Measurements from ENCODE around the gene SMARCD2. TPM values are rescaled to one million over a fixed set of nuclear protein-coding genes. Genes with fewer than 3 reads are reported as not detected.
A peak's percentile ranks its signal among the peaks of the same experiment; 100 is the strongest.

The SMARCD2 gene
- total and polyA plus RNA-seq, 7 donors = 44.4 to 122 (median 95.9) TPM

DNA sequence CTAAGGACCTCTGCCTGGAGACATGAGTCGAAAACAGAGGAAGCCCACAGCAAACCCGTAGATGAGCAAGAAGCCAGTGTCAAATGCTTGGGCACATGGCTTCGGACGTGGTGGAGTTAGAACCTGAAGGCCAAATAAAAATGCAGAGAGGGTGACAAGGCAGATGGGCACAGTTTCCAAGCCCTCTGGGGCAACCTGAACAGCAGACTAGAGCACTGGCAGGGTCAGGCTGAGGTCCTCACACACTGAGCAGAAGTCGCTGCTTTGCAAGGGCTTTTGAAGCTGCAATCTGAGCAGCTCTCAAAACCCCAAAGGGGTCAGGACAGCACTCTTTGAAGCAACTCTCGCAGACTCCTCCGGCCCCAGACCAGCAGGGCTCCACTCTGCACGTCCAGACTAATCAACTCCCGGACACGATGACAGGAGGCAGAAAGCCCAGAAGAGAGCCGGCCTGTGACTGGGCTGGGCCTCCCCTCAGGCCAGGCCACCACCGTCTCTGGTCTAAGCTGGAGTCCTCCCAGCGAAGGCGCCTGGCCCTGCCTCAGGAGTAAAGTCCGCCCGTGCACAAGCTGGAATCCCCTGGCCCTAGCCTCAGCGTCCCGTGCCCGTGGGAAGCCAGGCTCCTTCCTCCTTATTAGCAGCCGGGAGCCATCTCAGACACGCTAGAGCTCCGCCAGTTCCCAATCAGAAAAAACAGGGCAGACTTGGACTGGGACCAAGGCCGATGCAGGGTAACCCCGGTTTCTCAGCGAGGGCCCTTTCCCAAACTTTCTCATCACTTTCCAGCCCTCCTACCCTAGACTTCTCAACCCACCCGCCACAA is 924 bp downstream of the SMARCD2 start:
- peak overlapping the region; percentile 93 to 99 (median 96) for H3K27ac ChIP-seq
- DNase-seq = peak; percentile 89
- TF ChIP-seq, protein P1, sequence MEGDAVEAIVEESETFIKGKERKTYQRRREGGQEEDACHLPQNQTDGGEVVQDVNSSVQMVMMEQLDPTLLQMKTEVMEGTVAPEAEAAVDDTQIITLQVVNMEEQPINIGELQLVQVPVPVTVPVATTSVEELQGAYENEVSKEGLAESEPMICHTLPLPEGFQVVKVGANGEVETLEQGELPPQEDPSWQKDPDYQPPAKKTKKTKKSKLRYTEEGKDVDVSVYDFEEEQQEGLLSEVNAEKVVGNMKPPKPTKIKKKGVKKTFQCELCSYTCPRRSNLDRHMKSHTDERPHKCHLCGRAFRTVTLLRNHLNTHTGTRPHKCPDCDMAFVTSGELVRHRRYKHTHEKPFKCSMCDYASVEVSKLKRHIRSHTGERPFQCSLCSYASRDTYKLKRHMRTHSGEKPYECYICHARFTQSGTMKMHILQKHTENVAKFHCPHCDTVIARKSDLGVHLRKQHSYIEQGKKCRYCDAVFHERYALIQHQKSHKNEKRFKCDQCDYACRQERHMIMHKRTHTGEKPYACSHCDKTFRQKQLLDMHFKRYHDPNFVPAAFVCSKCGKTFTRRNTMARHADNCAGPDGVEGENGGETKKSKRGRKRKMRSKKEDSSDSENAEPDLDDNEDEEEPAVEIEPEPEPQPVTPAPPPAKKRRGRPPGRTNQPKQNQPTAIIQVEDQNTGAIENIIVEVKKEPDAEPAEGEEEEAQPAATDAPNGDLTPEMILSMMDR (IDR thresholded peaks at IDR 0.05) = no peak
- TF ChIP-seq POLR2A (IDR thresholded peaks at IDR 0.05) = no peak
- TF ChIP-seq POLR2AphosphoS5 (IDR thresholded peaks at IDR 0.05) = no peak
- no peak for TF ChIP-seq EP300 (IDR thresholded peaks at IDR 0.05)
- no peaks in the 10 kb centered on the region for H3K9me3 ChIP-seq
- peak overlapping the region; percentile 71 to 95 (median 91) for H3K4me3 ChIP-seq
- WGBS, 2 donors = 2 to 4% methylated on average over 26 of the region's 26 CpGs
- peaks cover 0 to 9% (median 5%) of the 10 kb centered on the region in 4 donors for H3K36me3 ChIP-seq
- intact Hi-C loops (cut with DNase I) = loop anchor here (1.0 to 2.0 kb wide), 2 partner anchors 14 to 67 kb away; partner anchors contain the start of genes DDX42, FTSJ3 and PSMC5
- no peaks in the 10 kb centered on the region for H3K27me3 ChIP-seq
- peaks cover 3 to 71% (median 62%) of the 10 kb centered on the region in 4 donors for H3K4me1 ChIP-seq

DNA sequence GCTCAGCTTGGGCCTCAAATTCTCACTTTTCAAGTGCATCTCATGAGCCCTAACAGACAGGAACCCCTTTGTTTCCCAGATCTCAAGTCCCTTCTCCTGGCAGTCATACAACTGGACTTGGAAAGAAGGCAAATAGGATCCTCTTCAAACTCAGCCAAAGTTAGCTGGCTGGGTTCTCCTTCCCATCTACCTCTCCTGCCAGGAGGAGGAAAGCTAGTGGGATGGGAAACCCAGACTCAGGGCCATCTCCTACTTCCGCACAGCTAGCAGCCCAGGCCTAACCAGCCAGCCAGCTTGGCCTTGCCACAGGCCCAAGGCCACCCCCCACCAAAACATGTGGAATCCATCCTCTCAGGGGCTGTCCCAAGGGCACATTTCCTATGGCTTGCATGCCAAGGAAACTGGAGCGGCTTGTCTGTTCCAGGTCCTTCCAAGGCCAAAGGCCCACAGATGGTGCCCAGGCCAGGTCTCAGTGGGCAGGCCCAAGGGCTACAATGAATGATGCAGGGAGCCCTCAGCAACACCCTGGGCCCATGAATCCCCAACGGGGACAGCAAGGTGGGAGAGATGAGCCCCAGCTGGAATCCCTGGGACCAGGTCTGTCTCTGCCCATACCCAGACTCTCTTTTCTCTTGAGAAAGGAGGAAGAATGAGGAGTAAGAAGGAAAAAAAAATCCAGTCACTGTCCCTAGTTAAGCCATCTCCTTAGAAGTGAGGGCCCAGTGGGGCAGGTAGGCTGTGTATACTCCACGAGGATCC is 1.7 kb downstream of the SMARCD2 start:
- WGBS, 2 donors = 62 to 66% methylated on average over 4 of the region's 4 CpGs

DNA sequence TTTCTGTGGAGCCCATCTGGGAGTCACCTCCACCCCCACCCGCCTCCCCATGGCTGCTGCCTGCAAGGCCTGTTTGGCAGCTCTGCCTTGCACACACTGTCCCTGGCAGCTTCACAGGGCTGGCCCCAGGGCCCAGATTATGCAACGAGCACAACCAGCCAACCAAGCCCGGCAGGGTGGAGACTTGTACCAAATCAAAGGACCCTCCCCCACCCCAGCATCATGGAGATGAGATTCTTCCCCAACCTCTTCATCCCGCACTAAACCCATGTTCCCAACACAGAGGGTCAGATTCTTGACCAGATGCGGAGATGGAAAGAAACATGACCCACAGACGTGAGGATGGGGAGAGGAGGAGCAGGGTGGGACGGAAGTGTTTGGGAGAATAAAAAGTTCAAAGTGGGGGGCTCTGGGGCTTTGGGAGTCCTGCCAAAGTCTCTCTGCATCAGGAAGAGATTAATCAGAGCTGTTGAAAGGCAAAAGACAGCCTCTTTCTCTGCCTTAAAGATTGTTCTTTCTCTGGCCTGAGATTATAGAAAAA is 3.8 kb downstream of the SMARCD2 start:
- DNase-seq = peak; percentile 99
- 50 to 52% methylated on average over 7 of the region's 7 CpGs for WGBS, 2 donors
- H3K4me3 ChIP-seq = peak overlapping the region; percentile 11 to 91 (median 59)
- H3K9me3 ChIP-seq = no peaks in the 10 kb centered on the region
- intact Hi-C loops (cut with DNase I) = no loop called here
- peak in 3 of 4 donors; percentile 35 to 91 (median 68) for TF ChIP-seq EP300 (IDR thresholded peaks at IDR 0.05)
- TF ChIP-seq, protein P1 (IDR thresholded peaks at IDR 0.05) = no peak
- TF ChIP-seq POLR2A (IDR thresholded peaks at IDR 0.05) = peak in 1 of 2 donors; percentile 13
- peak; percentile 80 to 88 (median 86) for TF ChIP-seq POLR2AphosphoS5 (IDR thresholded peaks at IDR 0.05)
- H3K4me1 ChIP-seq = peaks cover 3 to 73% (median 63%) of the 10 kb centered on the region in 4 donors
- H3K27ac ChIP-seq = peak overlapping the region; percentile 93 to 99 (median 96)
- peaks cover 8 to 37% (median 31%) of the 10 kb centered on the region in 4 donors for H3K36me3 ChIP-seq
- H3K27me3 ChIP-seq = no peaks in the 10 kb centered on the region

More for the DNA sequence above, 1.7 kb downstream of the SMARCD2 start:
- DNase-seq = no peak
- Histone ChIP-seq H3K4me3 (peak overlapping the region; percentile 71 to 95 (median 91)), H3K9me3 (no peaks in the 10 kb centered on the region), H3K27me3 (no peaks in the 10 kb centered on the region), H3K36me3 (peaks cover 0 to 17% (median 12%) of the 10 kb centered on the region in 4 donors), H3K4me1 (peaks cover 3 to 71% (median 64%) of the 10 kb centered on the region in 4 donors), H3K27ac (peak overlapping the region; percentile 93 to 99 (median 96))
- TF ChIP-seq POLR2AphosphoS5 (IDR thresholded peaks at IDR 0.05) (no peak), EP300 (IDR thresholded peaks at IDR 0.05) (no peak), POLR2A (IDR thresholded peaks at IDR 0.05) (no peak)
- TF ChIP-seq, protein P1 (IDR thresholded peaks at IDR 0.05) = no peak
- intact Hi-C loops (cut with DNase I) = no loop called here

DNA sequence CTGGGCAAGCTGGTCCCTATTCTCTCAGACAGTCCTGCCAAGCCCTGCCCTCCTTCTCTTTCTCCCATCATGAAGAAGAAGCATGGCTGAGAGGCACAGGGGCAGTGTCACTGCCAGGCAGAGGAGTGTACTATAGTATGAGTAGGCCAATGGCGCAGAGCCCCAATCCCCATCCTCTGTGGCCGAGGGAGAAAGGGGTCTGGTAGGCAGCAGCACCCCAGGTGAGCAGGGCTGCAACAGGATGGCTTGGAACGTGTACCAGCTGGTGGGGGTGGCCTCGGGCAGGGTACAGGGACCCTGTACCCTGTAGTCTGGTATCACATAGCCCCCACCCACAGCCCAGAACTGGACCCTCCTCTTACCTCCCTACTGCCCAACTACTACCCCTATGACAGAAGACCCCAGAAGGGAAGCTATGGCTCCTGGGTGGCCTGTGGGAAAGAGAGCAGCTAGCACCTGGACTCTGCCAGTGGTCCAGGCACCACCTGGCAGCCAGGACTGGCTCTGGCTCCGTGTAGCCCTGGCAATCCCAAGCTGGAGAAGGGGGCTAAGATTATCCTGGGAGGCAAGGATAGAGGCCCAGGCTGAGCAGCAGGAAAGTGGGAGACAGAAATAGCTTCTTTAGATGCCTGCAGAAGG is 4.4 kb downstream of the SMARCD2 start:
- H3K4me1 ChIP-seq = peaks cover 3 to 67% (median 59%) of the 10 kb centered on the region in 4 donors
- H3K36me3 ChIP-seq = peaks cover 14 to 44% (median 37%) of the 10 kb centered on the region in 4 donors
- TF ChIP-seq, protein P1 (IDR thresholded peaks at IDR 0.05) = no peak
- TF ChIP-seq EP300 (IDR thresholded peaks at IDR 0.05) (no peak), POLR2A (IDR thresholded peaks at IDR 0.05) (no peak), POLR2AphosphoS5 (IDR thresholded peaks at IDR 0.05) (no peak)
- intact Hi-C loops (cut with DNase I) = no loop called here
- no peak for DNase-seq
- 82 to 86% methylated on average over 5 of the region's 5 CpGs for WGBS, 2 donors
- peak overlapping the region; percentile 93 to 99 (median 96) for H3K27ac ChIP-seq
- H3K9me3 ChIP-seq = no peaks in the 10 kb centered on the region
- H3K4me3 ChIP-seq = peak overlapping the region in 3 of 4 donors; percentile 19 to 91 (median 20)
- H3K27me3 ChIP-seq = no peaks in the 10 kb centered on the region
